Suprapubic skin (tissue), 4 donors: ENCODE measurements around the gene PCBP3. TPM values are rescaled to one million over a fixed set of nuclear protein-coding genes. Genes with fewer than 3 reads are reported as not detected.

Experiments
- DNase-seq, 2 donors: peaks; one replicate each; pipeline ENCODE4 v3.0.0-alpha.2; 2019; ENCODE audit warnings: low spot score in 2 of 2
- H3K27ac ChIP-seq: fragments of 200-600 bp; sonication (generic); one replicate; pipeline ENCODE4 v1.5.1; 2019
- H3K27me3 ChIP-seq: fragments of 200-600 bp; sonication (generic); one replicate; pipeline ENCODE4 v1.5.1; 2019
- H3K36me3 ChIP-seq: fragments of 200-600 bp; sonication (generic); one replicate; pipeline ENCODE4 v1.5.1; 2019
- H3K4me1 ChIP-seq: fragments of 200-600 bp; sonication (generic); one replicate; pipeline ENCODE4 v1.5.1; 2019
- H3K4me3 ChIP-seq: fragments of 200-600 bp; sonication (generic); one replicate; pipeline ENCODE4 v1.5.1; 2019; ENCODE audit warnings: mild to moderate bottlenecking
- H3K9me3 ChIP-seq: fragments of 200-600 bp; sonication (generic); one replicate; pipeline ENCODE4 v1.5.1; 2019
- CTCF ChIP-seq, 2 donors: fragments of 200-600 bp in 1 of 2; fragments of 450-650 bp in 1 of 2; sonication (generic) in 1 of 2; IDR thresholded peaks; one replicate each; pipeline ENCODE4 v1.5.1; 2016 to 2019; ENCODE audit warnings: antibody characterized with exemption in 2 of 2, mild to moderate bottlenecking in 1 of 2, moderate library complexity in 1 of 2
- EP300 ChIP-seq: sonication (generic); formaldehyde crosslinking; IDR thresholded peaks from one replicate; pipeline ENCODE4 v1.6.1; 2017; ENCODE audit warnings: antibody characterized with exemption
- POLR2A ChIP-seq, 2 donors: fragments of 450-650 bp; IDR thresholded peaks; one replicate each; pipeline ENCODE4 v1.6.1; 2017; ENCODE audit warnings: antibody characterized with exemption in 2 of 2, mild to moderate bottlenecking in 2 of 2, moderate library complexity in 2 of 2
- POLR2AphosphoS5 ChIP-seq, 3 donors: sonication (generic); formaldehyde crosslinking; IDR thresholded peaks; one replicate each; pipeline ENCODE4 v1.6.1; 2017; ENCODE audit warnings: antibody characterized with exemption in 3 of 3
- WGBS: methylation state at CpG from one replicate; pipeline ENCODE4 v1.1.5; 2018; 5-methylcytosine and 5-hydroxymethylcytosine counted together
- total RNA-seq, 4 donors: library from RNA; depleted of rRNA; stranded (reverse); fragments of >200 nt; gene quantifications; one replicate each; pipeline ENCODE4 v1.1.0, GENCODE V29; 2016

PCBP3 gene
- total RNA-seq, 4 donors from 2014 or later: 0.97 to 7.3 (median 2.7) TPM

DNA sequence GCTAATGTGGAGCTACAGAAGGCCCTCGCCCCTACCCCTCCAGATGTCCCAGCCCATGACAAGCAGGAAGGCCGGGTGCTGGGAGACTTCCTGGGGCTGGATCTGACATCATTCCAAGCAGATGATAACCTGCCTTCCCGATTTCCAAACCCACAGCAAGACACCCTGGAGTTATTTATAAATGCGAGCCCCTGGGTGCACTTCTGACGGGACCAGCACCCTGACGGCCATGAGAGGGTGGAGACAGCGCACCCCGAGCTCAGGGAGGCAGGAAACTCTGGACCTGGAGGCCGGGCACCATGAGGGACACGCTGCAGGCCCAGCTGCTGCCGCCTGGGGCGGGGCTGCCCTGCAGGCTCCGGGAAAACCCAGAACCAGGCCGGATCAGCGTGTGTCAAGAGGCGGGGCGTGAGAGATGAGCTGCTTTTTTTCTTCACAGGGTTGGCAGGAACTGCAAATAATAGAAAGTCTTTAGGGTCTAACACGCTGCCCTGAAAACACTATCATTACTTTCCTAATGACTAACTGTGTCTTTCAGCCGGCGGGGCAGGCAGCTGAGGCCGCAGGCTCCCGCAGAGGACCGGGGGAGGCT, 2.5 kb upstream of the PCBP3 start:
- peaks cover 49% of the 10 kb centered on the region for H3K27me3 ChIP-seq
- TF ChIP-seq EP300 (no peak), CTCF (IDR thresholded peaks at IDR 0.05) (peak in 1 of 2 donors; percentile 31)
- no peak overlapping the region for H3K4me3 ChIP-seq
- H3K27ac ChIP-seq: peak overlapping the region; percentile 12
- H3K4me1 ChIP-seq: peaks cover 39% of the 10 kb centered on the region
- no peaks in the 10 kb centered on the region for H3K36me3 ChIP-seq
- 32% methylated on average over 17 of the region's 23 CpGs for WGBS
- DNase-seq: no peak
- H3K9me3 ChIP-seq: no peaks in the 10 kb centered on the region

GRCh38 chr21:45641480-45642035, 2.0 kb upstream of the PCBP3 start:
- peak overlapping the region; percentile 72 for H3K27ac ChIP-seq
- TF ChIP-seq EP300: no peak
- no peak for TF ChIP-seq CTCF (IDR thresholded peaks at IDR 0.05)
- no peak for TF ChIP-seq POLR2AphosphoS5 (IDR thresholded peaks at IDR 0.05)
- TF ChIP-seq POLR2A (IDR thresholded peaks at IDR 0.05): no peak
- 63% methylated on average over 31 of the region's 31 CpGs for WGBS
- peaks cover 49% of the 10 kb centered on the region for H3K27me3 ChIP-seq
- peaks cover 39% of the 10 kb centered on the region for H3K4me1 ChIP-seq
- H3K36me3 ChIP-seq: no peaks in the 10 kb centered on the region
- DNase-seq: no peak
- H3K4me3 ChIP-seq: no peak overlapping the region
- H3K9me3 ChIP-seq: no peaks in the 10 kb centered on the region

DNA sequence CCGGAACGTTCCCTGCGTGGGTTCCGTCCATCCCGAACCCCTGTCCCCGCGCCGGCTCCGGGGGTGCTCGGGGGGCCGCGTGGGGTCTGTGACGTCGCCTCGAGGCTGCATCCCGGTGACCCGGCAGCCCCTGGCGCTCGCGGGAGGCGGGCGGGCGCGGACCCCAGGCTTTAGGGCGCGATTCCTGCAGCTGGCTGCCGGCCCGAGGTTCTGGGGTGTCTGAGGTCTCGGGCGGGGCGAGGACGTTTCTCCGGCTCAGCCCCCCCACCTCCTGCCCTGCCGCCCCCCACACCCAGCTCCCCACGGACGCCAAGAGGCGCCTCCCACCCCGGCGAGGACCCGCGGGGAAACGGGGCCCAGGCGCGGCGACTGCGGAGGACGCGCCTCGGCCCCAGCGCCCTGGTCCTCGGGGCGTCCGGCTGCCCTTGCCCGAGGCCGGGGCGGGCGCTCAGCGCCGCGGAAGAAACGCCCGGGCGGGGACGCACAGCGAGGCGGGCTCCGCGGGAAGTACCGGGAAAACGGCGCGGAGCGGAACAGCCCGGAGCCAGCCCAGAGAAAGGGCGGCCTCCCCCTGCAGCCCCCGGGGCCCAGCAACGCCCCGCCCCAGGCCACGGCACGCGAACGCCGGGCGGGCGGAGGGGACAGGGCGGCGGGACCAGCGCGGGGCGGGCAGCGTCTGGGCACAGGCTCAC, 1.3 kb upstream of the PCBP3 start:
- no peaks in the 10 kb centered on the region for H3K9me3 ChIP-seq
- H3K36me3 ChIP-seq: no peaks in the 10 kb centered on the region
- no peak for DNase-seq
- TF ChIP-seq POLR2AphosphoS5 (IDR thresholded peaks at IDR 0.05) (no peak), CTCF (IDR thresholded peaks at IDR 0.05) (no peak), EP300 (no peak), POLR2A (IDR thresholded peaks at IDR 0.05) (no peak)
- 8% methylated on average over 20 of the region's 91 CpGs for WGBS
- H3K4me3 ChIP-seq: peak overlapping the region; percentile 63
- H3K27me3 ChIP-seq: peaks cover 42% of the 10 kb centered on the region
- H3K27ac ChIP-seq: peak overlapping the region; percentile 72
- H3K4me1 ChIP-seq: peaks cover 39% of the 10 kb centered on the region

DNA sequence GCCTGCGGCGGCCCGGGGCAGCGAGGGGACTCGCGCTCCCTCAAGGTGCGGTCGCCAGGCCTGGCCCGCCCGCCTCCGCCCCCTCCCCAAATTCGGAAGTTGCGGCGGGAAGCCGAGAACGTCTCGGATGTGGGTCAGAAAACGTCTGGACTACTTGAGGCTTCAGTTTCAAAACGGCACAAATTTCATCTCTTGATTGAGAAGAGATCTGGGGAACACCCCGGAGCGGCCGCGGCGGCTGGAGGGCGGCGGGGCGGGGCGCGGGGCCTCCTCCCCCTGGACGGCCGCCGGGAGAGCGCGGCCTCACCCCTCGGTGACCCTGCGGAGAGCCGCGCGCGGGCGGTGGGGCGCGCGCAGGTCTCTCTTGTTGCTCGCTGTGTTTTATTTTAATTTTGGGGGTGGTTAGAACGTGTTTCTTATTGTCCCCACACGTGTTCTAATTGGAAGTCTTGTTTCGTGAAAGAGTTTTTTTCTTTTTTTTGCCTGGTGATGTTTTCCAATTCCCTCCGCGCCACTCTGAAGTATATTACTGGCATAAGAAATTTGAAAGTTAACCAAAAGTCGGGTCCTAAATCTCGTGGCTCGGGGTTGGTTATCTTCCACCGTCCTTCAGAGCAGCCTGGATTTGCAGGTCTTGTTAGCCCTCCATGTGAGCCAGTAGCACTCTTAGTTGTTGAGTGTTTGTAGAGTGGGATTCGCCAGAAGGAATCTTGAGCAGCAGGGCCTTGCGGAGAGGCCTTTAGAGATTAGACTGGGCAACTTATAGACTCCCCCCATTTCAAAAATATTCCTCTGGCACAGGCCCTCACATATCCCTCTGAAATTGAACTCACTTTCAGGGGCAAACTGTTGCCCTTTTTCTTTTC, 749 bp downstream of the PCBP3 start:
- WGBS: 7% methylated on average over 52 of the region's 56 CpGs
- no peak for DNase-seq
- no peaks in the 10 kb centered on the region for H3K9me3 ChIP-seq
- H3K4me1 ChIP-seq: peaks cover 39% of the 10 kb centered on the region
- H3K4me3 ChIP-seq: peak overlapping the region; percentile 63
- TF ChIP-seq EP300: no peak
- no peak for TF ChIP-seq CTCF (IDR thresholded peaks at IDR 0.05)
- TF ChIP-seq POLR2AphosphoS5 (IDR thresholded peaks at IDR 0.05): no peak
- no peak for TF ChIP-seq POLR2A (IDR thresholded peaks at IDR 0.05)
- no peaks in the 10 kb centered on the region for H3K36me3 ChIP-seq
- peaks cover 38% of the 10 kb centered on the region for H3K27me3 ChIP-seq
- H3K27ac ChIP-seq: peak overlapping the region; percentile 48
